ENCODE measurements around the gene NBPF11.
"Not testable (repeated sequence)": the region's sequence is repeated elsewhere in the genome, so short reads cannot be mapped to it uniquely, and the experiment has no call there.

NBPF11 gene

GRCh38 chr1:148078632-148079519 lies 73.2 kb downstream of the NBPF11 start:
- not testable (repeated sequence) for H3K27ac ChIP-seq; H3K9me3 ChIP-seq (ENCODE audit: control insufficient read depth, low read length); H3K4me1 ChIP-seq; H2AFZ ChIP-seq; H3K79me2 ChIP-seq; H3K4me3 ChIP-seq (ENCODE audit: low read depth, low read length); H3K4me2 ChIP-seq (ENCODE audit: low read length); H3K36me3 ChIP-seq (ENCODE audit: control insufficient read depth, insufficient read depth, low read length); H3K9ac ChIP-seq; H3K27me3 ChIP-seq (ENCODE audit: control insufficient read depth, insufficient read depth, low read length)

DNA sequence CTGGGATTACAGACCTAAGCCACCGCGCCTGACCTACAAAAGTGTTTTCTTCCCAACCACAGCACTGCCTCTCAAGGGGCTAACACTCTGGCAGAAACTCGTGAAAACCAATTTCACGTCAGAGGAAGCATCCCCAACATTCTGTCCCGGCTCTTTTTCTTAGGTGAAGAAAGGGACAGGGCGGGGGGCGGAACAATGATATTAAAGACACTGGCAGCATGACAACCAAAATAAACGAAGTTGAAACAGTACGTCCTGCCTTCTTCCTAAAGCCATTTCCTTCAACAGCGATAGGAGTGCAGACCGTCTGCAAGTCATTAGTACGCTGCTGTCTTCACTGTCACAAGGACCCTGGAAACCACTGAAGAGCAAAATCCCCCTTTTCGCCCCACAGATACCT lies 74.0 kb downstream of the NBPF11 start:
- H3K79me2 ChIP-seq; H3K9ac ChIP-seq; H3K4me1 ChIP-seq; H3K4me3 ChIP-seq (ENCODE audit: low read depth, low read length); H2AFZ ChIP-seq; H3K4me2 ChIP-seq (ENCODE audit: low read length); H3K27me3 ChIP-seq (ENCODE audit: control insufficient read depth, insufficient read depth, low read length); H3K9me3 ChIP-seq (ENCODE audit: control insufficient read depth, low read length); H3K36me3 ChIP-seq (ENCODE audit: control insufficient read depth, insufficient read depth, low read length); H3K27ac ChIP-seq: not testable (repeated sequence)

- H3K9me3 ChIP-seq (ENCODE audit: control insufficient read depth, low read length); H3K79me2 ChIP-seq; H3K4me2 ChIP-seq (ENCODE audit: low read length); H2AFZ ChIP-seq; H3K9ac ChIP-seq; H3K4me3 ChIP-seq (ENCODE audit: low read depth, low read length); H3K27me3 ChIP-seq (ENCODE audit: control insufficient read depth, insufficient read depth, low read length); H3K4me1 ChIP-seq; H3K27ac ChIP-seq; H3K36me3 ChIP-seq (ENCODE audit: control insufficient read depth, insufficient read depth, low read length): not testable (repeated sequence)
Measured at GRCh38 chr1:148077458-148077857, 74.6 kb downstream of the NBPF11 start.

DNA sequence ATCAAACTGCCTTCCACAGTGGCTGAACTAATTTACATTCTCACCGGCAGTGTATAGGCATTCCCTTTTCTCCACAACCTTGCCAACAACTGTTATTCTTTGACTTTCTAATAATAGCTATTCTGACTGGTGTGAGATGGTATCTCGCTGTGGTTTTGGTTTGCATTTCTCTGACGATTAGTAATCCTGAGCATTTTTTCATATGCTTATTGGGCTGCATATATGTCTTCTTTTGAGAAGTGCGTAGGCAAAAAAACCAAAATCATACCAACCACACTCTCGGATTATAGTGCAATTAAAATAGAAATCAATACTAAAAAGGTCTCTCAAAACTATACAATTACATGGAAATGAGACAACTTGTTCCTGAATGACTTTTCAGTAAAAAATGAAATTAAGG lies 78.7 kb downstream of the NBPF11 start:
- H3K9me3 ChIP-seq (ENCODE audit: control insufficient read depth, low read length); H2AFZ ChIP-seq; H3K4me3 ChIP-seq (ENCODE audit: low read depth, low read length); H3K27ac ChIP-seq; H3K4me2 ChIP-seq (ENCODE audit: low read length); H3K9ac ChIP-seq; H3K4me1 ChIP-seq; H3K36me3 ChIP-seq (ENCODE audit: control insufficient read depth, insufficient read depth, low read length); H3K79me2 ChIP-seq; H3K27me3 ChIP-seq (ENCODE audit: control insufficient read depth, insufficient read depth, low read length): not testable (repeated sequence)

DNA sequence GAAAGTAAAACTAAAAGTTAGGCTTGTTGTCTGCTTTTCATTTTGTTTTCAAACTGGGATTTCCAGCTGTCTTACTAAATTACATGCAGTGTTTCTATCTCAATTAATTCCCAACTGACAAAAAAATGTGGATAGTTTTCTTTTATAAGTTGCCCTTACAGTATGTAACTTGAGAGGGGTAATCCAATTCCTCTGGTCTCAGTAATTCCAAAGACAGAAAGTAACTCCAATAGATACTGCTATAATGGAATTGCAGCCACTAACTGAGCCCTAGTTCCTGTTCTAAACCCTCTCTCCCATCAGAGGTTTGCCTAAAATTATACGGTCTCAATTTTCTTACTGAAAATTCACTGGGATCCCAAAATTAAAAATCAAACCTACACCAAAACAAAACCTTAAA lies 83.5 kb downstream of the NBPF11 start:
- not testable (repeated sequence) for H2AFZ ChIP-seq; H3K9me3 ChIP-seq (ENCODE audit: control insufficient read depth, low read length); H3K4me1 ChIP-seq; H3K9ac ChIP-seq; H3K4me2 ChIP-seq (ENCODE audit: low read length); H3K27me3 ChIP-seq (ENCODE audit: control insufficient read depth, insufficient read depth, low read length); H3K27ac ChIP-seq; H3K4me3 ChIP-seq (ENCODE audit: low read depth, low read length); H3K79me2 ChIP-seq; H3K36me3 ChIP-seq (ENCODE audit: control insufficient read depth, insufficient read depth, low read length)

GRCh38 chr1:148068201-148068600 lies 83.9 kb downstream of the NBPF11 start:
- H3K27me3 ChIP-seq (ENCODE audit: control insufficient read depth, insufficient read depth, low read length); H3K9me3 ChIP-seq (ENCODE audit: control insufficient read depth, low read length); H3K79me2 ChIP-seq; H3K36me3 ChIP-seq (ENCODE audit: control insufficient read depth, insufficient read depth, low read length); H3K4me2 ChIP-seq (ENCODE audit: low read length); H3K9ac ChIP-seq; H2AFZ ChIP-seq; H3K4me3 ChIP-seq (ENCODE audit: low read depth, low read length); H3K4me1 ChIP-seq; H3K27ac ChIP-seq: not testable (repeated sequence)

GRCh38 chr1:148060294-148060701 lies 91.8 kb downstream of the NBPF11 start:
- H3K4me1 ChIP-seq; H2AFZ ChIP-seq; H3K4me3 ChIP-seq (ENCODE audit: low read depth, low read length); H3K9ac ChIP-seq; H3K79me2 ChIP-seq; H3K9me3 ChIP-seq (ENCODE audit: control insufficient read depth, low read length); H3K36me3 ChIP-seq (ENCODE audit: control insufficient read depth, insufficient read depth, low read length); H3K27ac ChIP-seq; H3K27me3 ChIP-seq (ENCODE audit: control insufficient read depth, insufficient read depth, low read length): not testable (repeated sequence)
- peak overlapping the region; percentile 35 for H3K4me2 ChIP-seq (ENCODE audit: low read length)

GRCh38 chr1:148057384-148057783 lies 94.7 kb downstream of the NBPF11 start:
- not testable (repeated sequence) for H3K36me3 ChIP-seq (ENCODE audit: control insufficient read depth, insufficient read depth, low read length); H3K27ac ChIP-seq; H3K9ac ChIP-seq; H3K4me2 ChIP-seq (ENCODE audit: low read length); H2AFZ ChIP-seq; H3K9me3 ChIP-seq (ENCODE audit: control insufficient read depth, low read length); H3K27me3 ChIP-seq (ENCODE audit: control insufficient read depth, insufficient read depth, low read length); H3K79me2 ChIP-seq; H3K4me3 ChIP-seq (ENCODE audit: low read depth, low read length); H3K4me1 ChIP-seq

Measured in parathyroid adenoma (tissue), 2 donors.